ENCODE measurements around the gene CSRNP3. TPM values are rescaled to one million over a fixed set of nuclear protein-coding genes. Genes with fewer than 3 reads are reported as not detected.

The CSRNP3 gene
- total RNA-seq, 1 experiment from 2014 or later: not detected

- in situ Hi-C loops (cut with HindIII; ENCODE audit: low sequenced_read_pairs): no loop called here
- no peak for DNase-seq (ENCODE audit: low spot score)
Observed at GRCh38 chr2:165466386-165466785, 3.1 kb upstream of the CSRNP3 start.

- in situ Hi-C loops (cut with HindIII; ENCODE audit: low sequenced_read_pairs): no loop called here
Observed at GRCh38 chr2:165467921-165468320, 1.6 kb upstream of the CSRNP3 start.

GRCh38 chr2:165470361-165470760, 863 bp downstream of the CSRNP3 start:
- DNase-seq (ENCODE audit: low spot score): no peak
- in situ Hi-C loops (cut with HindIII; ENCODE audit: low sequenced_read_pairs): no loop called here

More at GRCh38 chr2:165467921-165468320, 1.6 kb upstream of the CSRNP3 start:
- DNase-seq (ENCODE audit: low spot score): no peak

GRCh38 chr2:165471349-165471950, 2.0 kb downstream of the CSRNP3 start:
- DNase-seq (ENCODE audit: low spot score): peak; percentile 29
- in situ Hi-C loops (cut with HindIII; ENCODE audit: low sequenced_read_pairs): no loop called here

GRCh38 chr2:165472922-165473321, 3.4 kb downstream of the CSRNP3 start:
- no peak for DNase-seq (ENCODE audit: low spot score)
- in situ Hi-C loops (cut with HindIII; ENCODE audit: low sequenced_read_pairs): no loop called here

- in situ Hi-C loops (cut with HindIII; ENCODE audit: low sequenced_read_pairs): no loop called here
- no peak for DNase-seq (ENCODE audit: low spot score)
Observed at GRCh38 chr2:165474619-165475276, 5.2 kb downstream of the CSRNP3 start.

GRCh38 chr2:165475277-165476004, 5.9 kb downstream of the CSRNP3 start:
- DNase-seq (ENCODE audit: low spot score): no peak
- in situ Hi-C loops (cut with HindIII; ENCODE audit: low sequenced_read_pairs): no loop called here

- DNase-seq (ENCODE audit: low spot score): no peak
- in situ Hi-C loops (cut with HindIII; ENCODE audit: low sequenced_read_pairs): no loop called here
Observed at GRCh38 chr2:165479856-165480255, 10.4 kb downstream of the CSRNP3 start.

GRCh38 chr2:165494573-165494972, 25.1 kb downstream of the CSRNP3 start:
- no peak for DNase-seq (ENCODE audit: low spot score)
- in situ Hi-C loops (cut with HindIII; ENCODE audit: low sequenced_read_pairs): no loop called here

- in situ Hi-C loops (cut with HindIII; ENCODE audit: low sequenced_read_pairs): no loop called here
Observed at GRCh38 chr2:165497659-165498317, 28.3 kb downstream of the CSRNP3 start.

GRCh38 chr2:165499131-165499530, 29.6 kb downstream of the CSRNP3 start:
- in situ Hi-C loops (cut with HindIII; ENCODE audit: low sequenced_read_pairs): no loop called here

More at GRCh38 chr2:165497659-165498317, 28.3 kb downstream of the CSRNP3 start:
- DNase-seq (ENCODE audit: low spot score): no peak

GRCh38 chr2:165500001-165500400, 30.5 kb downstream of the CSRNP3 start:
- in situ Hi-C loops (cut with HindIII; ENCODE audit: low sequenced_read_pairs): no loop called here
- DNase-seq (ENCODE audit: low spot score): no peak

More at GRCh38 chr2:165499131-165499530, 29.6 kb downstream of the CSRNP3 start:
- peak; percentile 14 for DNase-seq (ENCODE audit: low spot score)

- in situ Hi-C loops (cut with HindIII; ENCODE audit: low sequenced_read_pairs): no loop called here
- no peak for DNase-seq (ENCODE audit: low spot score)
Observed at GRCh38 chr2:165500816-165501215, 31.3 kb downstream of the CSRNP3 start.

GRCh38 chr2:165505514-165505913, 36.0 kb downstream of the CSRNP3 start:
- DNase-seq (ENCODE audit: low spot score): no peak
- in situ Hi-C loops (cut with HindIII; ENCODE audit: low sequenced_read_pairs): no loop called here

- no peak for DNase-seq (ENCODE audit: low spot score)
- in situ Hi-C loops (cut with HindIII; ENCODE audit: low sequenced_read_pairs): no loop called here
Observed at GRCh38 chr2:165508927-165509326, 39.4 kb downstream of the CSRNP3 start.

- no peak for DNase-seq (ENCODE audit: low spot score)
- in situ Hi-C loops (cut with HindIII; ENCODE audit: low sequenced_read_pairs): no loop called here
Observed at GRCh38 chr2:165513479-165513878, 44.0 kb downstream of the CSRNP3 start.

- in situ Hi-C loops (cut with HindIII; ENCODE audit: low sequenced_read_pairs): no loop called here
Observed at GRCh38 chr2:165518611-165519010, 49.1 kb downstream of the CSRNP3 start.

GRCh38 chr2:165522719-165523118, 53.2 kb downstream of the CSRNP3 start:
- DNase-seq (ENCODE audit: low spot score): no peak

More at GRCh38 chr2:165518611-165519010, 49.1 kb downstream of the CSRNP3 start:
- DNase-seq (ENCODE audit: low spot score): no peak

GRCh38 chr2:165524720-165525119, 55.2 kb downstream of the CSRNP3 start:
- no peak for DNase-seq (ENCODE audit: low spot score)
- in situ Hi-C loops (cut with HindIII; ENCODE audit: low sequenced_read_pairs): no loop called here

More at GRCh38 chr2:165522719-165523118, 53.2 kb downstream of the CSRNP3 start:
- in situ Hi-C loops (cut with HindIII; ENCODE audit: low sequenced_read_pairs): no loop called here

- no peak for DNase-seq (ENCODE audit: low spot score)
- in situ Hi-C loops (cut with HindIII; ENCODE audit: low sequenced_read_pairs): no loop called here
Observed at GRCh38 chr2:165528691-165529090, 59.2 kb downstream of the CSRNP3 start.
